ENCODE results near the gene DHH. TPM values are rescaled to one million over a fixed set of nuclear protein-coding genes. Genes with fewer than 3 reads are reported as not detected.
A peak's percentile ranks its signal among the peaks of the same experiment; 100 is the strongest.
"Not testable (repeated sequence)": the region's sequence is repeated elsewhere in the genome, so short reads cannot be mapped to it uniquely, and the experiment has no call there.

DHH gene
- total RNA-seq, 4 donors from 2014 or later = 0.19 to 2.5 TPM; not detected in 2

DNA sequence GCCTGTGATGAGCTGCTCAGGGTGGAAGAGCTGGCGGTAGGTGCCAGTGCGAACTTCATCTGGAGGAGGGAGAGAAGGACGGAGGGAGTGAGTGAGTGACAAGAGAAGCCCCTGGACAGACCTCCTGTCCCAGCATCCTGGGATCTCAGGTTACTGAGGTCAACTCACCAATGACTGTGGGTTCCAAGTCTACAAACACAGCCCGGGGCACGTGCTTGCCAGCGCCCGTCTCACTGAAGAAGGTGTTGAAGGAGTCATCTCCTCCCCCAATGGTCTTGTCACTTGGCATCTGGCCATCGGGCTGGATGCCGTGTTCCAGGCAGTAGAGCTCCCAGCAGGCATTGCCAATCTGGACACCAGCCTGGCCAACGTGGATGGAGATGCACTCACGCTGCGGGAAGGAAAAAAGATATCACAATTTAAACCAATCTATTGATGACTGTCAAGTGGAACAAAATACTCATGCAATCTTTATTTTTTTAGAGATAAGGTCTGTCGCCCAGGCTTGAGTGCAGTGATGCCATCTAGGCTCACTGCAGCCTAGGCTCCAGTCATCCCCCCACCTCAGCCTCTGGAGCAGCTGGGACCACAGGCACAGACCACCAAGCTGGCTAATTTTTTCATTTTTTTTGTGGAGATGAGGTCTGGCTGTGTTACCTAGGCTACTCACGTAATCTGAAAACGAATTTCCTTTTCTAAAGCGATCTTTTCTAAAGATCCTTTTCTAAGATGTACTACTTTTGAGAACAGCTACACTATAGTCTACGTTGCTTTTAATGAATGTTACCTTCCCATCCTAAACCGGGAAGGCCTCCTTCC, 34.9 kb upstream of the DHH start:
- DNase-seq = no peak
- Histone ChIP-seq H3K27ac (peak overlapping the region; percentile 98 to 100 (median 99)), H3K36me3 (peaks cover 0 to 26% (median 0%) of the 10 kb centered on the region in 3 donors), H3K4me1 (peaks cover 0 to 27% (median 4%) of the 10 kb centered on the region in 4 donors), H3K4me3 (peak overlapping the region; percentile 88 to 99 (median 92)), H3K9me3 (no peaks in the 10 kb centered on the region), H3K27me3 (no peaks in the 10 kb centered on the region)
- TF ChIP-seq POLR2A (IDR thresholded peaks at IDR 0.05) = no peak
- no peak for TF ChIP-seq CTCF (IDR thresholded peaks at IDR 0.05)

- not testable (repeated sequence) for DNase-seq, H3K9me3 ChIP-seq, H3K27ac ChIP-seq, H3K4me3 ChIP-seq, H3K27me3 ChIP-seq
- Histone ChIP-seq H3K4me1 (peaks cover 0 to 20% (median 4%) of the 10 kb centered on the region in 4 donors), H3K36me3 (peaks cover 0 to 26% (median 0%) of the 10 kb centered on the region in 3 donors)
Observed at GRCh38 chr12:49127971-49128370, 33.4 kb upstream of the DHH start.

- no peak for DNase-seq
- peaks cover 0 to 26% (median 0%) of the 10 kb centered on the region in 3 donors for H3K36me3 ChIP-seq
- no peak overlapping the region for H3K27ac ChIP-seq
- H3K27me3 ChIP-seq = no peaks in the 10 kb centered on the region
- no peaks in the 10 kb centered on the region for H3K9me3 ChIP-seq
- no peak overlapping the region for H3K4me3 ChIP-seq
- TF ChIP-seq CTCF (IDR thresholded peaks at IDR 0.05) (no peak), POLR2A (IDR thresholded peaks at IDR 0.05) (no peak)
- peaks cover 0 to 13% (median 4%) of the 10 kb centered on the region in 4 donors for H3K4me1 ChIP-seq
Observed at GRCh38 chr12:49126852-49127763, 32.5 kb upstream of the DHH start.

DNA sequence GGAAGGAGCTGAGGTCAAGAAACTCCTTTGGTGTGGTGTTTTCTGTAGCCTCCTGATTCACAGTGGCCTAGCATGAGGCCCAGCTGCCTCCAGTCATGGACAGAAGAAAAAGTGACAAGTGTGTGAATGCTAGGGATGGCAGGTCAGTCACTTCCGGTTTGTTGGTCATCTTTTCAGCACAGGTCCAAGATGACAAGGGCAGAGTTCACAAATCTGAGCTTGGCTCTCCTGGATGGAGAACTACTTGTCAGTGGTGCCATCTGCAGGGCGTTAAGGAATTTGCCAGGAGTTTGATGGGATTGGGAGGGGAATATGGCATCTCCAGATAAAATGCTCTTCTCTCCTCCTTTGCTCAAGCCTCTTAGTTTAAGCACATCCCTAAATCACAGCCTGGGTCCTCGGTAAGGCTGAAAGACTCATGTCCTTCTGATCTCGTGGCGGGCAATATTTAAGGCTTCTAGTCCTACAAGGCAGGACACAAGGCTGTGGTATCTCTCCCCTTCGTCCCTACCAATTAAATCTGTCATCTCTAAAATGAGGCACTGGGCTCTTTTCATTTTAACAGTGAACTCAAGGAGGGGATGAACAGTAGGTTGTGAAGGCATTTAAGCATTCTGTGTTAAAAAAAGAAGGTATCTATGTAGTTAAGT, 26.6 kb upstream of the DHH start:
- H3K9me3 ChIP-seq = no peaks in the 10 kb centered on the region
- DNase-seq = peak in 1 of 3 donors; percentile 75
- H3K4me3 ChIP-seq = no peak overlapping the region
- no peak overlapping the region for H3K27ac ChIP-seq
- TF ChIP-seq CTCF (IDR thresholded peaks at IDR 0.05) (peak in 5 of 6 experiments; percentile 4 to 87 (median 70)), POLR2A (IDR thresholded peaks at IDR 0.05) (no peak)
- no peaks in the 10 kb centered on the region for H3K36me3 ChIP-seq
- no peaks in the 10 kb centered on the region for H3K27me3 ChIP-seq
- no peaks in the 10 kb centered on the region for H3K4me1 ChIP-seq

- H3K4me3 ChIP-seq = peak overlapping the region; percentile 78 to 93 (median 85)
- no peak for TF ChIP-seq POLR2A (IDR thresholded peaks at IDR 0.05)
- no peak for TF ChIP-seq CTCF (IDR thresholded peaks at IDR 0.05)
- peaks cover 0 to 21% (median 0%) of the 10 kb centered on the region in 4 donors for H3K4me1 ChIP-seq
- no peaks in the 10 kb centered on the region for H3K9me3 ChIP-seq
- peak overlapping the region; percentile 92 to 98 (median 94) for H3K27ac ChIP-seq
- no peak for DNase-seq
- peaks cover 0 to 10% (median 0%) of the 10 kb centered on the region in 3 donors for H3K36me3 ChIP-seq
- H3K27me3 ChIP-seq = no peaks in the 10 kb centered on the region
Observed at GRCh38 chr12:49111206-49111605, 16.6 kb upstream of the DHH start.
